ENCODE data around the gene LHX4.

Gene LHX4

DNA sequence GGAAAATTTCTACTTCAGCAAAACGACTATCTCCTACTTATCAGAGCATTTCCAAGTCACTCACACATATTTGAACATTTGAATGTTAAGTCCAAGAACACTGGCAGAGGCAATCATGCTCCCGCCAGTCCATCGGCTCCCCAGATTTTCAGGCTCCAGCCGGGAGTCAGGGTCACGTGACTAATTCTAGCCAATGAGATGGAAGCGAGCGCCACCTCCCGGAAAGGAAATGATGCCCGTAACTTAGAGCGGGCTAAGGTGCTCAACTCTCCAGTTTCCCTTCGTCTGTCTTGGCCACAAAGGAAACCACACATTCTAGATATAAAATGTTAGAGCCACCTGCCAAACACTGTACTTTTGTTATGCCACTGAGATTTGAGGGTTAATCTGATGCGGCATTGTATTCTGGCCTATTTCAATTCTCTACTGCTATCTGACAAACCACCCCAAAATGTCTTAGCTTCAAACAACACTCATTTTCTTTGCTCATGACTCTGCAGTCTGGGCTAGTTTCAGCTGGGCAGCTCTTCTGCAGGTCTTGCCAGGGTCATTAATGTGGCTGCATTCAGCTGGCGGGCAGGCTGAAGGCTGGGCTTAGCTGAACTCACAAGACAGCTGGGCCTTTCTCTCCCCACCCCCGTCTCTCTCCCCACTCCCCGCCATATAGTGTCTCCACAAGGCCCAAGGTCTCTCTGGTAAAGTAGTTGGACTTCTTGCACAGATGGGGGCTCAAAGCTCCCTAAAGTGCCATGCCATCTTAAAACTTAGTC, 16.5 kb upstream of the LHX4 start:
- no peak for DNase-seq (ENCODE audit: low read depth)
- H3K4me3 ChIP-seq (ENCODE audit: low read depth, low read length) = no peak overlapping the region
- TF ChIP-seq, protein P1, sequence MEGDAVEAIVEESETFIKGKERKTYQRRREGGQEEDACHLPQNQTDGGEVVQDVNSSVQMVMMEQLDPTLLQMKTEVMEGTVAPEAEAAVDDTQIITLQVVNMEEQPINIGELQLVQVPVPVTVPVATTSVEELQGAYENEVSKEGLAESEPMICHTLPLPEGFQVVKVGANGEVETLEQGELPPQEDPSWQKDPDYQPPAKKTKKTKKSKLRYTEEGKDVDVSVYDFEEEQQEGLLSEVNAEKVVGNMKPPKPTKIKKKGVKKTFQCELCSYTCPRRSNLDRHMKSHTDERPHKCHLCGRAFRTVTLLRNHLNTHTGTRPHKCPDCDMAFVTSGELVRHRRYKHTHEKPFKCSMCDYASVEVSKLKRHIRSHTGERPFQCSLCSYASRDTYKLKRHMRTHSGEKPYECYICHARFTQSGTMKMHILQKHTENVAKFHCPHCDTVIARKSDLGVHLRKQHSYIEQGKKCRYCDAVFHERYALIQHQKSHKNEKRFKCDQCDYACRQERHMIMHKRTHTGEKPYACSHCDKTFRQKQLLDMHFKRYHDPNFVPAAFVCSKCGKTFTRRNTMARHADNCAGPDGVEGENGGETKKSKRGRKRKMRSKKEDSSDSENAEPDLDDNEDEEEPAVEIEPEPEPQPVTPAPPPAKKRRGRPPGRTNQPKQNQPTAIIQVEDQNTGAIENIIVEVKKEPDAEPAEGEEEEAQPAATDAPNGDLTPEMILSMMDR (IDR thresholded peaks at IDR 0.05; ENCODE audit: low read depth, low read length, missing control alignments) = no peak

DNA sequence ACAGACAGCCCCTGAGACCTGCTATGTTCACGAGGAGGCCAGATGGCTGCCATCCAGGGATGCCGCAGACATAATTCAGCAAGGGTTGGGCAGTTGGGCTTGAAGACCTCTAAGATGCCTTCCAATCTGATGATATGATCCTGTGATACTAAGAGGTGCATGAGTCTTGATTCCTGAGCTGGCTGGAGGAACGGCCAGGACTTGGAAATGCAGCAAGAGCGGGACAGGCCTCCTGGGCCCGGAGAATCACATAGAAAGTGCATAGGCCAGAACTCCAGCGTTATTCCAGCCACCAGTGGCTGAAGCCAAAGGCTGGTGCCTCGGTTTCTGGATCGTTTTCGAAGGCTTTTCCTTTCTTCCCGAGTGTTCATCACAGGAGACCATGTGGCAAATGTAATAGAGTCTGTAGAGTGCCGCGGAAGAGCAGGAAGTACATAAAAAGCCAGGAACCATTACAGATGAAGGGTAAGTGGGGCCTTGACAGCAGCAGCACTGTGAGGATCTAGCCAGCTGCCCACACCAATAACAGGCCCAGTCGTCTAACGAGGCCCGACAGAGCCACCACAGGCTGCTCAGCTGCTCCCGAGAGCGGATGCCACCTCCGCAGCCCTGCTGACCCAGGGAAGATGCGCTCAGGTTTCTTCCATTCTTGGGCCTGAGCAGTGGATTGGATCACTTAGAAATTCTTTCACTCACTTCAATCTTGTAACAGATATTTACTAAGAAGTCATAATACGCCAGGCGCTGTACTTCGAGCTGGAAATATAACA, 14.0 kb upstream of the LHX4 start:
- DNase-seq (ENCODE audit: low read depth) = no peak
- TF ChIP-seq, protein P1 (IDR thresholded peaks at IDR 0.05; ENCODE audit: low read depth, low read length, missing control alignments) = no peak
- no peak overlapping the region for H3K4me3 ChIP-seq (ENCODE audit: low read depth, low read length)

DNA sequence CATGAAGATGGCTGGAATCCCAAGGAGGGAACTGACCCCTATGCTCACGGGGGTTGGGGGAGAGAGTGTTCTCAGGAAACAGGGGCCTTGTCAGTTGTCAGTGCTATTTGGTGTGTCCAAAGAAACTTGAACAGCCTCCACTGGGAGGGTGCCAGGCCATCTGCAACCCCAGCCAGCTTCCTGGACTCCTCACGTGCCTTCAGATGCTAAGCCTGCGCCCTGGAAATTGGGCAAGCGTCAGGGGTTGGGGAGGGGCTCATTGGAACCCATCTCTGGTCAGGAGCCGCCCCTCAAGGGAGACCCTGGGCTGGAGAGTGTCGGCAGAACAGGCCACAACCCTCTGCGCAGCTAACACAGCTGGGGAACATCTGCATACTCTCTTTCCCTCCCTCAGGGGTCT, 13.1 kb upstream of the LHX4 start:
- no peak for DNase-seq (ENCODE audit: low read depth)
- no peak overlapping the region for H3K4me3 ChIP-seq (ENCODE audit: low read depth, low read length)
- TF ChIP-seq, protein P1 (IDR thresholded peaks at IDR 0.05; ENCODE audit: low read depth, low read length, missing control alignments) = no peak

DNA sequence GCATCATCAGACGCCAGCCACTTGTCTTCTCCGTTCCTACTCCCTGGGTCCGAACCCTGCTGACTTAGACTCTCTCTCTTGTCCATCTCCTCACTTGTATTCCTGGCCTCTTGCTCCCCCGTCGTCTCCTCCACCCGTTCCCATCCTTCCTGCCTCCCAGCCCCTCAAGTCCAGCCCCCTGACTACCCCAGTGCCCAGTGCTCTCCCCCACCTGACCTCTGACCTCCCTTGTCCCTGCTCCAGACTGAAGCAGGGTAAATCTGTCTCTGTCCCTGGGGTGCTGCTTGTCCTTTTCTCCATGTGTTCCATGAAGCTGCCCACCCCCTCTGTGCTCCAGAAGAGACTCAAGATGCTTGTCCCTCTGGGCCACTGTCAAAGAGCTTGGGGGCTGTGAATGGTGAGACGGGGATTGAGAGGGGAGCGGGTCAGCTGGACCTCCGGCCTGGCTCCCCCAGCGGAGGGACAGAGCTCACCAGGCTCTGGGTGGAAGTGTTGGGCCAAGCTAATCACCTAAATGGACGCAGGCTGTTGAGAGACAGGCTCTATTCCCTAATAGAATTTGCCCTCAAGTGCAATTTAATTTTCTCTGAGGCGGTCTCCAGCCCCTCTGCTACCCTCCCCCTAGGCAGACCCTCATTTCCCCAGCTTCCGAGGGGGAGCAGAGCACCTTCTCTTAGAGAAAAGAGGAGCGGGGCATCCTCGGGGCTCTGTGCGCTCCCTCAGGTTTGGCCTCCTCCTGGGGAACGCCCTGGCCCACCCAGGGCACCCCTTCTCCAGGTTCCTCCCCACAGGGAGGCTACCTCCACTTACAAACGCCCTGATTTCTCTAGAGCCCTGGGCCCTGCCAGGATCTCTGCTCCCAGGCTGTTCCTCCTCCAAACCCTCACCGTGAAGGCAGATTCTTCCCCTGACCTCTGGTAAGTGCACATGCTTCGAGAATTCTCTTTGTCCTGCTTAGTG, 11.0 kb upstream of the LHX4 start:
- TF ChIP-seq, protein P1 (IDR thresholded peaks at IDR 0.05; ENCODE audit: low read depth, low read length, missing control alignments) = no peak
- H3K4me3 ChIP-seq (ENCODE audit: low read depth, low read length) = no peak overlapping the region
- no peak for DNase-seq (ENCODE audit: low read depth)

DNA sequence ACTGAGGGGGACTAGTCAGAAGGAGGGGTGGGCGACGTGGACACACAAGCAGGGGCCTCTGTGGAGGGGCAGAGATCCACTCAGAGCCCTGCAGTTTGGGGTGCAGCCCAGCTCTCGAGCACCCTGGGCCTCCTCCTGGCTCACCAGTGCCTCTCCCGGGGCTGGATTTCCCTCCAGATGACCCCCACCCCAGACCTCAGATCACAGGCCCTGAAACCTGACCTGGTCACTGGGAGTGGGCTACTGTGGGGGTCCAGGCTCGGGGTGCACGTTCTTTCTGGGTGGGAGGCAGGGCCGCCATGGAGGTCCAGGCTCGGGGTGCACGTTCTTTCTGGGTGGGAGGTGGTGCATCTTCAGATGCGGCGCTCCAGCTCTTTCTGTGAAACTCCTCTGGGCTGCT, 10.3 kb upstream of the LHX4 start:
- TF ChIP-seq, protein P1 (IDR thresholded peaks at IDR 0.05; ENCODE audit: low read depth, low read length, missing control alignments) = no peak
- no peak overlapping the region for H3K4me3 ChIP-seq (ENCODE audit: low read depth, low read length)
- DNase-seq (ENCODE audit: low read depth) = no peak

DNA sequence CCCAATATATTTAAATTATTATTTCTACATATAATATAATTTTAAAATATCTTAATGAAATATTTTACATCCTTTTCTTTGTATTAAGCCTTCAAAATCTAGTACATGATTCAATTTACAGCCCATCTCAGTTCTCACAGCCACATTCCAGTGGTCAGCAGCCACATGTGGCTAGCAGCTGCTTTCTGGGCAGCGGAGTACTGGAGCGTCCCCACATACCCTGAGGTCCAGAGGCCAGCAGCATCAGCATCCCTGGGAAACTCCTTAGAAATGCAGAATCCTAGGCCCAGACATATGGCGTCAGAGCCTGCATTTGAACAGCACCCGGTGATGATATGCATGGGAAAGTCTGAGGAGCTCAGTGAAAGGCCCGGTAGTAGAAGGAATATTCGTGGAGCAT, 8.6 kb upstream of the LHX4 start:
- no peak overlapping the region for H3K4me3 ChIP-seq (ENCODE audit: low read depth, low read length)
- DNase-seq (ENCODE audit: low read depth) = no peak
- TF ChIP-seq, protein P1 (IDR thresholded peaks at IDR 0.05; ENCODE audit: low read depth, low read length, missing control alignments) = no peak

Data from GM12864 (cell line).